Measurements from ENCODE around the gene RAD54L.
A peak's percentile ranks its signal among the peaks of the same experiment; 100 is the strongest.

Gene RAD54L

GRCh38 chr1:46302641-46303037, 55.1 kb downstream of the RAD54L start:
- H3K9me3 ChIP-seq (ENCODE audit: severe bottlenecking), result no peaks in the 10 kb centered on the region
- no peak for TF ChIP-seq CTCF (IDR thresholded peaks at IDR 0.05; ENCODE audit: poor library complexity, severe bottlenecking)
- no peaks in the 10 kb centered on the region for H3K27me3 ChIP-seq (ENCODE audit: insufficient read depth, poor library complexity, severe bottlenecking)
- H3K36me3 ChIP-seq (ENCODE audit: low read depth), result peaks cover 32% of the 10 kb centered on the region
- peaks cover 3% of the 10 kb centered on the region for H3K4me1 ChIP-seq (ENCODE audit: insufficient read depth, poor library complexity, severe bottlenecking)
- peak overlapping the region; percentile 80 for H3K27ac ChIP-seq (ENCODE audit: poor library complexity, severe bottlenecking)
- peak; percentile 26 for ATAC-seq (ENCODE audit: low read depth)
- H3K4me3 ChIP-seq (ENCODE audit: severe bottlenecking), result peak overlapping the region; percentile 58
- no peak for DNase-seq (ENCODE audit: low spot score)

GRCh38 chr1:46303038-46303871, 55.7 kb downstream of the RAD54L start, which contains the start of the genes LRRC41 and UQCRH:
Gene LRRC41, minus strand, starts transcription at chr1:46303616. Its CDS starts 294 bp downstream, at chr1:46303322.
Gene UQCRH, plus strand, starts transcription at chr1:46303698. Its CDS starts 69 bp downstream, at chr1:46303767.
- ATAC-seq (ENCODE audit: low read depth), result peak; percentile 73
- Histone ChIP-seq H3K4me1 (ENCODE audit: insufficient read depth, poor library complexity, severe bottlenecking) (peaks cover 3% of the 10 kb centered on the region), H3K27ac (ENCODE audit: poor library complexity, severe bottlenecking) (peak within 1 kb of the TSS; percentile 80), H3K27me3 (ENCODE audit: insufficient read depth, poor library complexity, severe bottlenecking) (no peaks in the 10 kb centered on the region), H3K4me3 (ENCODE audit: severe bottlenecking) (peak within 1 kb of the TSS; percentile 58), H3K36me3 (ENCODE audit: low read depth) (peaks cover 32% of the 10 kb centered on the region), H3K9me3 (ENCODE audit: severe bottlenecking) (no peaks in the 10 kb centered on the region)
- peak; percentile 93 for DNase-seq (ENCODE audit: low spot score)
- TF ChIP-seq CTCF (IDR thresholded peaks at IDR 0.05; ENCODE audit: poor library complexity, severe bottlenecking), result no peak

GRCh38 chr1:46303872-46304326, 56.3 kb downstream of the RAD54L start:
- H3K4me1 ChIP-seq (ENCODE audit: insufficient read depth, poor library complexity, severe bottlenecking), result peaks cover 3% of the 10 kb centered on the region
- ATAC-seq (ENCODE audit: low read depth), result no peak
- H3K36me3 ChIP-seq (ENCODE audit: low read depth), result peaks cover 38% of the 10 kb centered on the region
- H3K27me3 ChIP-seq (ENCODE audit: insufficient read depth, poor library complexity, severe bottlenecking), result no peaks in the 10 kb centered on the region
- peak overlapping the region; percentile 58 for H3K4me3 ChIP-seq (ENCODE audit: severe bottlenecking)
- TF ChIP-seq CTCF (IDR thresholded peaks at IDR 0.05; ENCODE audit: poor library complexity, severe bottlenecking), result no peak
- no peaks in the 10 kb centered on the region for H3K9me3 ChIP-seq (ENCODE audit: severe bottlenecking)
- no peak for DNase-seq (ENCODE audit: low spot score)
- H3K27ac ChIP-seq (ENCODE audit: poor library complexity, severe bottlenecking), result peak overlapping the region; percentile 80

- peaks cover 60% of the 10 kb centered on the region for H3K36me3 ChIP-seq (ENCODE audit: low read depth)
- H3K4me3 ChIP-seq (ENCODE audit: severe bottlenecking), result no peak overlapping the region
- no peak overlapping the region for H3K27ac ChIP-seq (ENCODE audit: poor library complexity, severe bottlenecking)
These were observed 58.6 kb downstream of the RAD54L start for GRCh38 chr1:46306159-46306530.

More at GRCh38 chr1:46306159-46306530, 58.6 kb downstream of the RAD54L start:
- H3K27me3 ChIP-seq (ENCODE audit: insufficient read depth, poor library complexity, severe bottlenecking), result no peaks in the 10 kb centered on the region
- H3K4me1 ChIP-seq (ENCODE audit: insufficient read depth, poor library complexity, severe bottlenecking), result peaks cover 3% of the 10 kb centered on the region
- no peaks in the 10 kb centered on the region for H3K9me3 ChIP-seq (ENCODE audit: severe bottlenecking)
- no peak for ATAC-seq (ENCODE audit: low read depth)
- DNase-seq (ENCODE audit: low spot score), result no peak
- no peak for TF ChIP-seq CTCF (IDR thresholded peaks at IDR 0.05; ENCODE audit: poor library complexity, severe bottlenecking)
